AG04450 (cell line): ENCODE data around the gene EVA1A. TPM values are rescaled to one million over a fixed set of nuclear protein-coding genes. Genes with fewer than 3 reads are reported as not detected.

Experiments
- CTCF ChIA-PET: fragments of 300-600, 350-600 bp; formaldehyde crosslinking; extraction: SDS; loops from one replicate; lab custom pipeline; 2022; ENCODE audit warnings: antibody characterized with exemption, inconsistent platforms; lab: Charles Lee
- POLR2A ChIA-PET: fragments of 350-600 bp; formaldehyde crosslinking; extraction: SDS; loops from one replicate; lab custom pipeline; 2021; ENCODE audit warnings: antibody characterized with exemption, inconsistent platforms; lab: Yijun Ruan, JAX
- DNase-seq: peaks from one replicate; pipeline ENCODE4 v3.0.0-alpha.2; 2011; ENCODE audit warnings: low read depth, low spot score
- H3K27ac ChIP-seq: one replicate; pipeline ENCODE4 v1.5.1; 2012; ENCODE audit warnings: low read depth, low read length, control low read depth
- H3K27me3 ChIP-seq: one replicate; pipeline ENCODE4 v1.6.0; 2012; ENCODE audit warnings: low read length; ENCODE audit not compliant: control insufficient read depth, insufficient read depth
- H3K4me3 ChIP-seq: 2 replicates; pipeline ENCODE4 v1.5.1; 2011; ENCODE audit warnings: mild to moderate bottlenecking, low read depth, low read length, control low read depth
- H3K9me3 ChIP-seq: 2 replicates; pipeline ENCODE4 v1.5.1; 2012; ENCODE audit warnings: low read length; ENCODE audit not compliant: control insufficient read depth, insufficient read depth
- polyA plus RNA-seq: library from polyadenylated mRNA; depleted of rRNA; stranded (reverse); fragments of >200 nt; gene quantifications from 2 replicates; pipeline ENCODE4 v1.2.3, GENCODE V29; 2011
- TF ChIP-seq, protein P1 (sequence below): IDR thresholded peaks from 2 replicates; pipeline ENCODE4 v1.5.1; 2011; ENCODE audit warnings: low read depth, low read length, control low read depth, inconsistent platforms

Gene EVA1A
- polyA plus RNA-seq, 1 experiment: 22.8 TPM

DNA sequence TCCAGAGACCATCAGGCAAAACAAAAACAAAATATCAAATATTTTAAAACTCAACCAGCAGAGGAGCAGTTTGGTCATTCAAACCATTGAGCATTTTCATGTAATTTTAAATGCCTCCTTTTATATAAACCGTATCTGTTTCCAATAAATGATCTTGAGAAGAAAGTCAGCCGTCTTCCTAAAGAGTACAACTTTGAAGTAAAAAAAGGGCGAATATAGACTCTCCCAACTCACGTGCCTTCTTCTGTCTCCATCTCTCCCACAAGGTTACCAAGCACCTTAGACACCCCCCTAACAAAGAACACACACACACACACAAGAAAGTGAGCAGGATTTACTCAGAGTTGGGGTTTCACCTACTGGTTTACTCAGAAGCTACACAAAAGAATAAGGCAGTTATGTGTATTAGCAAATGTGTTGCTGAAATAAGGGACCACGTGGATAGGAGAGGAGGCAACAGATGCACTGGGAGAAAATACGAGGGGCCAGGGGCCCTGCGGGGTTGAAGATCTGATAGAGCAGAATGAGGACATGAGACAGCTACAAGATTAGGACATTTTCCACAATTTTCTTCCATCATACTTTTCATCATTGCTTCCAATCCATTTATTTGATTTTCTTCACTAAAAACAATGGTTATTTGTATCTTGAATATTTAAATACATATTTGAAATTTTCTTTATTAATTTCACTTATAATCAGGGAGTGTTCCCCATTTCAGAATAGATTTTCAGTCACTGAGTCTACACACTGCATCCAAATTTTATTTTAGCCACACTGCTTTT lies 45.0 kb downstream of the EVA1A start:
- H3K27me3 ChIP-seq: no peaks in the 10 kb centered on the region
- TF ChIP-seq, protein P1, sequence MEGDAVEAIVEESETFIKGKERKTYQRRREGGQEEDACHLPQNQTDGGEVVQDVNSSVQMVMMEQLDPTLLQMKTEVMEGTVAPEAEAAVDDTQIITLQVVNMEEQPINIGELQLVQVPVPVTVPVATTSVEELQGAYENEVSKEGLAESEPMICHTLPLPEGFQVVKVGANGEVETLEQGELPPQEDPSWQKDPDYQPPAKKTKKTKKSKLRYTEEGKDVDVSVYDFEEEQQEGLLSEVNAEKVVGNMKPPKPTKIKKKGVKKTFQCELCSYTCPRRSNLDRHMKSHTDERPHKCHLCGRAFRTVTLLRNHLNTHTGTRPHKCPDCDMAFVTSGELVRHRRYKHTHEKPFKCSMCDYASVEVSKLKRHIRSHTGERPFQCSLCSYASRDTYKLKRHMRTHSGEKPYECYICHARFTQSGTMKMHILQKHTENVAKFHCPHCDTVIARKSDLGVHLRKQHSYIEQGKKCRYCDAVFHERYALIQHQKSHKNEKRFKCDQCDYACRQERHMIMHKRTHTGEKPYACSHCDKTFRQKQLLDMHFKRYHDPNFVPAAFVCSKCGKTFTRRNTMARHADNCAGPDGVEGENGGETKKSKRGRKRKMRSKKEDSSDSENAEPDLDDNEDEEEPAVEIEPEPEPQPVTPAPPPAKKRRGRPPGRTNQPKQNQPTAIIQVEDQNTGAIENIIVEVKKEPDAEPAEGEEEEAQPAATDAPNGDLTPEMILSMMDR: no peak
- H3K4me3 ChIP-seq: no peak overlapping the region
- peaks cover 7% of the 10 kb centered on the region; the same call in 1 of the 2 replicates for H3K9me3 ChIP-seq
- POLR2A ChIA-PET: interaction anchor here (0.6 kb wide), 1 partner anchor 39 kb away, joined by 4 read pairs; no protein-coding TSS in a partner anchor
- no peak for DNase-seq
- H3K27ac ChIP-seq: no peak overlapping the region
- CTCF ChIA-PET: no interaction called here

GRCh38 chr2:75513616-75514170 lies 47.0 kb downstream of the EVA1A start:
- CTCF ChIA-PET: interaction anchor here (1.4 kb wide), 1 partner anchor 13 kb away, joined by 3 read pairs; no protein-coding TSS in a partner anchor
- TF ChIP-seq, protein P1: no peak
- no peak for DNase-seq
- Histone ChIP-seq H3K9me3 (peaks cover 7% of the 10 kb centered on the region; the same call in 1 of the 2 replicates), H3K27ac (no peak overlapping the region), H3K27me3 (no peaks in the 10 kb centered on the region), H3K4me3 (no peak overlapping the region)
- POLR2A ChIA-PET: no interaction called here

- Histone ChIP-seq H3K9me3 (peaks cover 7% of the 10 kb centered on the region; the same call in 1 of the 2 replicates), H3K27ac (no peak overlapping the region), H3K27me3 (no peaks in the 10 kb centered on the region), H3K4me3 (no peak overlapping the region)
- no peak for DNase-seq
- CTCF ChIA-PET: interaction anchor here (1.4 kb wide), 1 partner anchor 14 kb away, joined by 3 read pairs; no protein-coding TSS in a partner anchor
- TF ChIP-seq, protein P1: no peak
- POLR2A ChIA-PET: no interaction called here
Observed at GRCh38 chr2:75512455-75513212, 48.1 kb downstream of the EVA1A start.

DNA sequence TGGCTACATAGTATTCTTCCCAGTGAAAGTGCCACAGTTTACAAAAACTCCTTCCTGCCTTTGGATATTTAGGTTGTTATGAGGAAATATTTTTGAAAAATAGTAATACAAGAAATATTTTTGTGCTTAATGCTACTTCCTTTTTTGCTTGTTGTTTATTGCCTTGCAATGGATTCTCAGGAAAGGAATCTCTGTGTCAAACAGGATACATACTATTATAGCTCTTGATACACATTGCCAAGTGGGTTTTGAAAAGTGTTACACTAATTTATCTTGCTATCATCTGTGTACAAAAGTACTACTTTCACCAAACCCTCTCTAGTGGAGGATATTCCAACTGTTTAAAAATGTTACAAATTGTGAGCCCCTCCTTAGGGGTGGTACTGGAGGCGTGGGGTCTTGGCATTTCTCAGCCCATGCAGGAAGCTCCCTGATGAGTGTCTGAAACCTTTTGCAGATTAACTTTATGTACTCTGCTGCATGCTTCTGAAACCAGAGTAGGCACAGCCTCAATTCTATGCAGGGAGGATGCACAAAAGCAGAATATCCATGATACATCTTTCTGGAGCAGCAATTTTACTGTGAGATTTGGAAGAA lies 54.5 kb downstream of the EVA1A start:
- no peaks in the 10 kb centered on the region for H3K27me3 ChIP-seq
- ChIA-PET POLR2A (no interaction called here), CTCF (no interaction called here)
- no peak overlapping the region for H3K4me3 ChIP-seq
- TF ChIP-seq, protein P1: no peak
- no peak for DNase-seq
- H3K27ac ChIP-seq: no peak overlapping the region
- H3K9me3 ChIP-seq: no peaks in the 10 kb centered on the region
